Measurements from ENCODE around the gene EFCAB6.

GRCh38 chr22:43817402-43817801 lies 5.3 kb upstream of the EFCAB6 start:
- TF ChIP-seq POLR2A (IDR thresholded peaks at IDR 0.05) (no peak), CTCF (IDR thresholded peaks at IDR 0.05) (no peak)
